Progenitor cell of endocrine pancreas (in vitro differentiated cells): ENCODE results near the gene POC1A. TPM values are rescaled to one million over a fixed set of nuclear protein-coding genes. Genes with fewer than 3 reads are reported as not detected.

Experiments
- DNase-seq: peaks from one replicate; pipeline ENCODE4 v3.0.0; 2021; ENCODE audit warnings: low spot score; ENCODE audit not compliant: unreplicated experiment
- H3K27ac Mint-ChIP-seq: 2 replicates; pipeline ENCODE4 v1.8.0; 2021; ENCODE audit warnings: mild to moderate bottlenecking, moderate library complexity, mixed read lengths
- H3K27me3 Mint-ChIP-seq: 2 replicates; pipeline ENCODE4 v1.8.0; 2021; ENCODE audit warnings: mixed read lengths
- H3K36me3 Mint-ChIP-seq: 2 replicates; pipeline ENCODE4 v1.8.0; 2022; ENCODE audit warnings: mixed read lengths; ENCODE audit not compliant: insufficient read depth
- H3K4me1 Mint-ChIP-seq: 2 replicates; pipeline ENCODE4 v1.8.0; 2021; ENCODE audit warnings: low read depth, mixed read lengths
- H3K4me3 Mint-ChIP-seq: 2 replicates; pipeline ENCODE4 v1.8.0; 2021; ENCODE audit warnings: low read depth, mild to moderate bottlenecking, moderate library complexity, mixed read lengths
- H3K9me3 Mint-ChIP-seq: 2 replicates; pipeline ENCODE4 v1.8.0; 2021; ENCODE audit warnings: low read depth, mixed read lengths
- total RNA-seq: library from RNA; stranded (reverse); gene quantifications from 2 replicates; pipeline ENCODE4 v1.2.1, GENCODE V29; 2021
- TF ChIP-seq, protein P1 (sequence below): fragments of 200-600 bp; sonication (generic); IDR thresholded peaks from one replicate; pipeline ENCODE4 v1.5.0; 2021; ENCODE audit warnings: antibody characterized with exemption, mild to moderate bottlenecking; ENCODE audit not compliant: unreplicated experiment

The POC1A gene
- total RNA-seq, 1 donor from 2014 or later: 14.5 TPM

DNA sequence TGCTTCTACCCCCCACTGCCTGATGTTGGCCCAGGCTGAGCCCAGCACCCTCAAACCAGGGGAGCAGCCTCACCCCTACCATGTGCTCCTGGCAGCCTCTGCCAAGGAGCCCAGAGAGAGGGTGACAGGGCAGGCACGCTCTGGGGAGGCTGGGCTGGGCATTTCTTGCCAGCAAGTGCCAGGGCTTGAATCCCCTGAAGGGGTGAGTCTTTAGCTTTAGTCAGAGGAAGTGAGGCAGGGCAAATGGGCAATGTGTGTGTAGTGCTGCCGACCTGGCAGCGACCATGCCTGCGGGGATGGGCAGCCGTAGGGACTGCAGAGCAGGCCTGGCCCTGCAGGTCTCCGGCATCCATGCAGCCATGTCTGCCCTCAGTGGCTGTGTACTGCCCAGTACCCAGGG, 116.0 kb downstream of the POC1A start:
- no peak overlapping the region for H3K4me3 Mint-ChIP-seq
- H3K36me3 Mint-ChIP-seq: no peaks in the 10 kb centered on the region
- TF ChIP-seq, protein P1, sequence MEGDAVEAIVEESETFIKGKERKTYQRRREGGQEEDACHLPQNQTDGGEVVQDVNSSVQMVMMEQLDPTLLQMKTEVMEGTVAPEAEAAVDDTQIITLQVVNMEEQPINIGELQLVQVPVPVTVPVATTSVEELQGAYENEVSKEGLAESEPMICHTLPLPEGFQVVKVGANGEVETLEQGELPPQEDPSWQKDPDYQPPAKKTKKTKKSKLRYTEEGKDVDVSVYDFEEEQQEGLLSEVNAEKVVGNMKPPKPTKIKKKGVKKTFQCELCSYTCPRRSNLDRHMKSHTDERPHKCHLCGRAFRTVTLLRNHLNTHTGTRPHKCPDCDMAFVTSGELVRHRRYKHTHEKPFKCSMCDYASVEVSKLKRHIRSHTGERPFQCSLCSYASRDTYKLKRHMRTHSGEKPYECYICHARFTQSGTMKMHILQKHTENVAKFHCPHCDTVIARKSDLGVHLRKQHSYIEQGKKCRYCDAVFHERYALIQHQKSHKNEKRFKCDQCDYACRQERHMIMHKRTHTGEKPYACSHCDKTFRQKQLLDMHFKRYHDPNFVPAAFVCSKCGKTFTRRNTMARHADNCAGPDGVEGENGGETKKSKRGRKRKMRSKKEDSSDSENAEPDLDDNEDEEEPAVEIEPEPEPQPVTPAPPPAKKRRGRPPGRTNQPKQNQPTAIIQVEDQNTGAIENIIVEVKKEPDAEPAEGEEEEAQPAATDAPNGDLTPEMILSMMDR: no peak
- H3K4me1 Mint-ChIP-seq: peaks cover 12% of the 10 kb centered on the region
- no peak overlapping the region for H3K27ac Mint-ChIP-seq
- peaks cover 9% of the 10 kb centered on the region for H3K27me3 Mint-ChIP-seq
- no peak for DNase-seq
- H3K9me3 Mint-ChIP-seq: no peaks in the 10 kb centered on the region

DNA sequence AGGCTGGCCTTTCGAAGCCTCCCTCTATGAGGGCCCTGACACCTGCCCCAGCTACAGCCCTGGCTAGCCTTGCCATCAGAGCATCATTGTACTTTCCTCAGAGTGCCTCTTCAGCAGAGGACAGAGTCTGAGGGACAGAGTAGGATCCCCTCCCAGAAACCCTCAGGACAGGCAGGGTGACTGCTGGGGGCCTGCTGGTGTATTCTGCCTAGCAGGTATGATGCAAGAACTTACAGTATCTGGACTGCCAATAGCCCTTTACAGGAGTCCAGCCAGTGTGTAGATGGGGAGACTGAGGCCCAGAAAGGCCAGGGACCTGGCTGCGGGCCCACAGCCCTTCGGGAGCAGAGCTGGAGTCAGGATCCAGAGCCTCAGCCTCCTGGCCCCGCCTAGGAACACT, 116.9 kb downstream of the POC1A start:
- TF ChIP-seq, protein P1: no peak
- Mint-ChIP-seq H3K4me1 (peaks cover 12% of the 10 kb centered on the region), H3K4me3 (no peak overlapping the region), H3K27me3 (peaks cover 9% of the 10 kb centered on the region), H3K9me3 (no peaks in the 10 kb centered on the region), H3K27ac (no peak overlapping the region), H3K36me3 (no peaks in the 10 kb centered on the region)
- no peak for DNase-seq

GRCh38 chr3:52036829-52037228, 117.4 kb downstream of the POC1A start:
- H3K4me1 Mint-ChIP-seq: peaks cover 12% of the 10 kb centered on the region
- no peaks in the 10 kb centered on the region for H3K9me3 Mint-ChIP-seq
- TF ChIP-seq, protein P1: peak; percentile 10
- no peaks in the 10 kb centered on the region for H3K36me3 Mint-ChIP-seq
- no peak overlapping the region for H3K27ac Mint-ChIP-seq
- no peak overlapping the region for H3K4me3 Mint-ChIP-seq
- H3K27me3 Mint-ChIP-seq: peaks cover 7% of the 10 kb centered on the region
- DNase-seq: no peak

DNA sequence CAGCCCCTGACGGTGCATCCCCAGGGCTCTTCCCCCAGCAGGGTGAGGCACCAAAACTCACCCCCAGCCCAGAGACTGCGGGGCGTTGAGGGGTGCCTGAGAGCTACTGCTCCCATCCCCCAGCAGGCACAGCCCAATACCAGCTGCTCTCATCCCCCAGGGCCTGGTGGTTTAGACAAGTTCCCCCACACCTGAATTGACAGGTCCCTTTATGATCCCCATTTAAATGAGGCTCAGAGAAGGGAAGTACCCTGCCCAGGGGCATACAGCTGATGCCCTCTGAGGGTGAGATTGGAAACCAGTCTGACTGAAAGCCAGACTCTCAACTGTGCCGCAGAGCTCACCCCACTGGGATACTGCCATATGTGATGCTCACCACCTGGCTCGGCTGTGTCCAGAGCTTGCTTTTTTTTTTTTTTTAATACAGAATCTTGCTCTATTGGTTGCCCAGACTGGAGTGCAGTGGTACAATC, 118.0 kb downstream of the POC1A start:
- Mint-ChIP-seq H3K4me3 (no peak overlapping the region), H3K27ac (peak overlapping the region; percentile 16), H3K27me3 (peaks cover 5% of the 10 kb centered on the region)

DNA sequence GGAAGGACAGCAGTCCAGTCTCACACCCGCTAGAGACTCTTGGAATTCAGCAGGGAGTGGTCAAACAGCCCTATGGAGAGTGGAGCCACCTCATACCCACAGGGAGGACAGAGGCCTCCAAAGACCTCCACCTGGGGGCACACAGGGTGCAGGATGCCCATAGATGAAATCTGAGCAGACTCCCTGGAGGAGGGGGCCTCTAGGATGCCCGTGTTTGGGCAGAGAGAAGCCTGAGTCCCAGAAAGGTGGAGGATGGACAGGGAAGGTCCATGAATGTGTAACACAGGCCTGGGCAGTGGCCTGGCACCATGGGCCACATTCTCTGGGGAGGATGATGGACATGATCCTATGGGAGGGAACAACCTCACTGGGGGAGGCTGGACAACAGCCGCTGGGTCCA, 119.6 kb downstream of the POC1A start:
- peaks cover 3% of the 10 kb centered on the region for H3K27me3 Mint-ChIP-seq
- DNase-seq: no peak
- no peak overlapping the region for H3K4me3 Mint-ChIP-seq
- peaks cover 2% of the 10 kb centered on the region for H3K4me1 Mint-ChIP-seq
- TF ChIP-seq, protein P1: no peak
- H3K9me3 Mint-ChIP-seq: no peaks in the 10 kb centered on the region
- H3K27ac Mint-ChIP-seq: no peak overlapping the region
- no peaks in the 10 kb centered on the region for H3K36me3 Mint-ChIP-seq

More for the DNA sequence above, 118.0 kb downstream of the POC1A start:
- Mint-ChIP-seq H3K4me1 (peaks cover 12% of the 10 kb centered on the region), H3K36me3 (no peaks in the 10 kb centered on the region), H3K9me3 (no peaks in the 10 kb centered on the region)
- TF ChIP-seq, protein P1: no peak
- DNase-seq: no peak
